KMS-11 (cell line): ENCODE results near the gene ESPN.

Experiments used
- H2AFZ ChIP-seq: fragments of 200-600 bp; sonication (generic); 2 replicates; pipeline ENCODE4 v1.6.1; 2016; ENCODE audit warnings: antibody characterized with exemption, mixed run types, low read depth
- H3K27ac ChIP-seq: fragments of 200-600 bp; sonication (generic); 2 replicates; pipeline ENCODE4 v1.6.1; 2016; ENCODE audit warnings: mild to moderate bottlenecking, mixed run types
- H3K27me3 ChIP-seq: fragments of 200-600 bp; sonication (generic); 2 replicates; pipeline ENCODE4 v1.6.1; 2017; ENCODE audit warnings: mild to moderate bottlenecking, low read depth, mixed run types, moderate library complexity; ENCODE audit not compliant: insufficient read depth
- H3K36me3 ChIP-seq: fragments of 200-600 bp; sonication (generic); 2 replicates; pipeline ENCODE4 v1.6.1; 2017; ENCODE audit warnings: mild to moderate bottlenecking, mixed run types; ENCODE audit not compliant: insufficient read depth
- H3K4me1 ChIP-seq: fragments of 200-600 bp; sonication (generic); 2 replicates; pipeline ENCODE4 v1.6.1; 2016; ENCODE audit warnings: mild to moderate bottlenecking, low read depth, mixed run types; ENCODE audit not compliant: poor library complexity, severe bottlenecking
- H3K4me2 ChIP-seq: fragments of 200-600 bp; sonication (generic); 2 replicates; pipeline ENCODE4 v1.7.0; 2016; ENCODE audit warnings: mild to moderate bottlenecking, mixed run types
- H3K4me3 ChIP-seq: fragments of 200-600 bp; sonication (generic); IDR thresholded peaks from 2 replicates; pipeline ENCODE4 v1.6.1; 2017; ENCODE audit warnings: low read depth, low read length, mixed read lengths; ENCODE audit not compliant: insufficient read depth
- H3K79me2 ChIP-seq: fragments of 200-600 bp; sonication (generic); 2 replicates; pipeline ENCODE4 v1.6.1; 2016; ENCODE audit warnings: low read depth, mixed run types; ENCODE audit not compliant: insufficient read depth
- H3K9ac ChIP-seq: fragments of 200-600 bp; sonication (generic); 2 replicates; pipeline ENCODE4 v1.6.1; 2016; ENCODE audit warnings: mild to moderate bottlenecking, mixed run types
- H4K20me1 ChIP-seq: fragments of 200-600 bp; sonication (generic); 2 replicates; pipeline ENCODE4 v1.6.1; 2016; ENCODE audit warnings: mild to moderate bottlenecking, mixed run types; ENCODE audit not compliant: insufficient read depth
- TF ChIP-seq, protein P1 (sequence below): fragments of 200-600 bp; sonication (generic); conservative IDR thresholded peaks from 2 replicates; pipeline ENCODE4 v1.6.1; 2017; ENCODE audit warnings: low read depth, mild to moderate bottlenecking, antibody characterized with exemption, low read length, moderate library complexity, mixed read lengths

The ESPN gene

DNA sequence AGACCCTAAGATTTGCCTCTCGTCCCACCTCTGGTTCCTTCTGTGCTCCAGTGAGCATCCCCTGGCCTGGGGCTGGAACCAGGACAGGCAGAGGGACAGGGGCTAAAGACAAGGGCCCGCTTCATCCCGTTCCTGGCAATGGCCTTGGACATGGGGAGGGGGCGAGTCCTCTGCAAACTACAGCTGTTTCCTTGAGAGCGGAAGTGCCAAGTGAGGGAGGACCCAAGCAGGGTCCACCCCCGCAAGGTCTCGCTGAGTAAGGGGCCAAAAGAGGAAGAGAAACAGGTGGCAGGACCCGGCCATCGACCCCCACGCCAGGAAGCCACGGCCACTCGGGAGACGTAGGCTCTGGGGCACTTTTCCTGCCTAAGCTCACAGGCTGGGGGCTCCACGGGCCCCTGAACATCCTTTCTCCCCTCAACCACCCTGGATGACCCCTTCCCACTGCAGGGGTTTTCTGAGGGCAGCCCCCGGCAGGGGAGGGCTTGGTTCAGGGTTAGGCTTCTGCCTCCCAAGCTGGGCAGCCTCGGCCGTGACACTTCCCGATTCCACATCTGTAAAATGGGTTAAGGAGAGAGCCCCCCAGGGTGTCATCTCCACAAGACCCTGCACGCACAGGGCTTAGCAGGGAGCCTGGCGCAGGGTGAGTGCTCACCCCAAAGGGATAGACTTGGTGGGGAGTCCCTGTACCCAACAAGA lies 84.8 kb downstream of the ESPN start:
- no peaks in the 10 kb centered on the region for H3K79me2 ChIP-seq
- TF ChIP-seq, protein P1, sequence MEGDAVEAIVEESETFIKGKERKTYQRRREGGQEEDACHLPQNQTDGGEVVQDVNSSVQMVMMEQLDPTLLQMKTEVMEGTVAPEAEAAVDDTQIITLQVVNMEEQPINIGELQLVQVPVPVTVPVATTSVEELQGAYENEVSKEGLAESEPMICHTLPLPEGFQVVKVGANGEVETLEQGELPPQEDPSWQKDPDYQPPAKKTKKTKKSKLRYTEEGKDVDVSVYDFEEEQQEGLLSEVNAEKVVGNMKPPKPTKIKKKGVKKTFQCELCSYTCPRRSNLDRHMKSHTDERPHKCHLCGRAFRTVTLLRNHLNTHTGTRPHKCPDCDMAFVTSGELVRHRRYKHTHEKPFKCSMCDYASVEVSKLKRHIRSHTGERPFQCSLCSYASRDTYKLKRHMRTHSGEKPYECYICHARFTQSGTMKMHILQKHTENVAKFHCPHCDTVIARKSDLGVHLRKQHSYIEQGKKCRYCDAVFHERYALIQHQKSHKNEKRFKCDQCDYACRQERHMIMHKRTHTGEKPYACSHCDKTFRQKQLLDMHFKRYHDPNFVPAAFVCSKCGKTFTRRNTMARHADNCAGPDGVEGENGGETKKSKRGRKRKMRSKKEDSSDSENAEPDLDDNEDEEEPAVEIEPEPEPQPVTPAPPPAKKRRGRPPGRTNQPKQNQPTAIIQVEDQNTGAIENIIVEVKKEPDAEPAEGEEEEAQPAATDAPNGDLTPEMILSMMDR = no peak
- no peak overlapping the region for H2AFZ ChIP-seq
- H3K4me3 ChIP-seq = no peak overlapping the region
- H3K4me1 ChIP-seq = no peaks in the 10 kb centered on the region
- H3K36me3 ChIP-seq = no peaks in the 10 kb centered on the region
- H3K27me3 ChIP-seq = peaks cover 51% of the 10 kb centered on the region
- no peak overlapping the region for H3K9ac ChIP-seq
- no peak overlapping the region for H3K27ac ChIP-seq
- H3K4me2 ChIP-seq = no peak overlapping the region
- no peaks in the 10 kb centered on the region for H4K20me1 ChIP-seq

DNA sequence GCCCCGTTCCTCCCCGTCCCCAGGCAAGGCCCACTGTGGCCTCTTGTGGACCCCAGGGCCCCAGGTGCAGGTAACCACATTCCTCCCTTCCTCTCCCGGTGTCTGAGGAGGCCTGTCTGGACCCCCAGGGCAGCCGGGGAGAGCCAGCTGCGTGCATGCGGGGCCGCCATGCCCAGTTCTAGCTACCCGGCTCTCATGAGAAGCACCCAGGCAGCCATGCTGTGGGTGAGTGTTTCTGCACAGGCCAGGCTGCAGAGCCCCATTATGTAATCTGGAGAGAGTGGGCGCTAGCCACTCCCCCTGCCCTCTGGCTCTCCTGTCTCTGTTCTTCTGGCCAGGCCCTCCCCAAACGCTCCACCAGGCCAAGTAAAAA lies 85.3 kb downstream of the ESPN start:
- TF ChIP-seq, protein P1 = no peak
- H3K4me2 ChIP-seq = no peak overlapping the region
- no peak overlapping the region for H3K27ac ChIP-seq
- peaks cover 46% of the 10 kb centered on the region for H3K27me3 ChIP-seq
- H3K36me3 ChIP-seq = no peaks in the 10 kb centered on the region
- no peak overlapping the region for H3K9ac ChIP-seq
- H3K4me3 ChIP-seq = no peak overlapping the region
- no peaks in the 10 kb centered on the region for H4K20me1 ChIP-seq
- H3K4me1 ChIP-seq = no peaks in the 10 kb centered on the region
- no peak overlapping the region for H2AFZ ChIP-seq
- H3K79me2 ChIP-seq = no peaks in the 10 kb centered on the region

DNA sequence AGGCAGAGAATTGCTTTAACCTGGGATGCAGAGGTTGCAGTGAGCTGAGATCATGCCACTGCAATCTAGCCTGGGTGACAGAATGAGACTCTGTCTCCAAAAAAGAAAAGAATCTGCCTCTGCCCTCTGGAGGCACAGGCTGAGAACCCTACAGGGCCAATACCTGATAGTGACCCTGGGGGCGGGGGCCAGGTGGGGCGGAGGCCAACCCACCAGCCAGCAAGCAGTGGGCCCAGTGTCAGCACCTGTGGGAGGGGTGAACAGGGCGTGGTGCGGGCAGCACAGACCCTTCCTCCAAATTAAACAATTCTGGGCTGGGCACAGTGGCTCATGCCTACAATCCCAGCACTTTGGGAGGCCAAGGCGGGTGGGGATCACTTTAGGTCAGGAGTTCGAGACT lies 85.9 kb downstream of the ESPN start:
- no peaks in the 10 kb centered on the region for H3K79me2 ChIP-seq
- H3K4me3 ChIP-seq = no peak overlapping the region
- no peaks in the 10 kb centered on the region for H4K20me1 ChIP-seq
- no peak overlapping the region for H3K4me2 ChIP-seq
- H3K27ac ChIP-seq = no peak overlapping the region
- H3K36me3 ChIP-seq = no peaks in the 10 kb centered on the region
- H3K27me3 ChIP-seq = peaks cover 41% of the 10 kb centered on the region
- TF ChIP-seq, protein P1 = no peak
- no peak overlapping the region for H2AFZ ChIP-seq
- H3K9ac ChIP-seq = no peak overlapping the region
- H3K4me1 ChIP-seq = no peaks in the 10 kb centered on the region
